ENCODE measurements around the gene OSBPL9. TPM values are rescaled to one million over a fixed set of nuclear protein-coding genes. Genes with fewer than 3 reads are reported as not detected.
"Not testable (repeated sequence)": the region's sequence is repeated elsewhere in the genome, so short reads cannot be mapped to it uniquely, and the experiment has no call there.

The OSBPL9 gene
- total RNA-seq, 1 experiment from 2014 or later: 67.6 TPM

DNA sequence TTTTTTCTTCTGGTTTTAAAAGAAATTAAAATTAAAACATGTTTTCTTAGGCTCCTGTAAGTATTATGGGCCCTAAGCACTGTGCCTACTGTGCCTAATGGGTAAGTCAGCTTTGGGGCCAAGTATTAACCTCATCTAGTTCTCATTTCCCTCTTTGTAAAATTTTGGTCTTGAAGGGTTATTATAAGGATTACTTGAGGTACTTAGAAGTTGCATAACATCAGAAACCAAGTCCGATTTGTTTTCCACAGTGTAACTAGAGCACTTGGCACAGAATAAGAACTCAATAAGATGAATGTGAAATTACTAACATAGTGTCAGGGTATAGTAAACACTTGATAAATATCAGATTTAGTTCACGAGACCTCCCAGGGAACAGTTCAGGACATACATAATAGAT, 16.4 kb upstream of the OSBPL9 start:
- TF ChIP-seq CTCF (IDR thresholded peaks at IDR 0.05; ENCODE audit: unreplicated experiment): no peak
- Mint-ChIP-seq H3K4me3 (ENCODE audit: low read depth, unreplicated experiment) (no peak overlapping the region), H3K36me3 (ENCODE audit: insufficient read depth, unreplicated experiment) (no peaks in the 10 kb centered on the region), H3K27me3 (ENCODE audit: unreplicated experiment) (no peaks in the 10 kb centered on the region), H3K9me3 (ENCODE audit: low read depth, unreplicated experiment) (no peaks in the 10 kb centered on the region), H3K27ac (ENCODE audit: unreplicated experiment) (no peak overlapping the region), H3K4me1 (ENCODE audit: low read depth, unreplicated experiment) (peaks cover 6% of the 10 kb centered on the region)
- CTCF ChIA-PET: interaction anchor here (0.9 kb wide), 1 partner anchor 90 kb away, joined by 3 read pairs; no protein-coding TSS in a partner anchor
- no peak for DNase-seq
- intact Hi-C loops (cut with micrococcal nuclease; ENCODE audit: unreplicated experiment): no loop called here
- BruUV-seq (replicated peaks): no TSS peak

GRCh38 chr1:51600965-51601364, 15.9 kb upstream of the OSBPL9 start:
- Mint-ChIP-seq H3K27me3 (ENCODE audit: unreplicated experiment) (no peaks in the 10 kb centered on the region), H3K27ac (ENCODE audit: unreplicated experiment) (no peak overlapping the region), H3K36me3 (ENCODE audit: insufficient read depth, unreplicated experiment) (peaks cover 2% of the 10 kb centered on the region), H3K4me3 (ENCODE audit: low read depth, unreplicated experiment) (no peak overlapping the region), H3K9me3 (ENCODE audit: low read depth, unreplicated experiment) (no peaks in the 10 kb centered on the region), H3K4me1 (ENCODE audit: low read depth, unreplicated experiment) (peaks cover 11% of the 10 kb centered on the region)
- BruUV-seq (replicated peaks): no TSS peak
- intact Hi-C loops (cut with micrococcal nuclease; ENCODE audit: unreplicated experiment): no loop called here
- CTCF ChIA-PET: interaction anchor here (0.9 kb wide), 1 partner anchor 90 kb away, joined by 3 read pairs; no protein-coding TSS in a partner anchor
- no peak for DNase-seq
- no peak for TF ChIP-seq CTCF (IDR thresholded peaks at IDR 0.05; ENCODE audit: unreplicated experiment)

DNA sequence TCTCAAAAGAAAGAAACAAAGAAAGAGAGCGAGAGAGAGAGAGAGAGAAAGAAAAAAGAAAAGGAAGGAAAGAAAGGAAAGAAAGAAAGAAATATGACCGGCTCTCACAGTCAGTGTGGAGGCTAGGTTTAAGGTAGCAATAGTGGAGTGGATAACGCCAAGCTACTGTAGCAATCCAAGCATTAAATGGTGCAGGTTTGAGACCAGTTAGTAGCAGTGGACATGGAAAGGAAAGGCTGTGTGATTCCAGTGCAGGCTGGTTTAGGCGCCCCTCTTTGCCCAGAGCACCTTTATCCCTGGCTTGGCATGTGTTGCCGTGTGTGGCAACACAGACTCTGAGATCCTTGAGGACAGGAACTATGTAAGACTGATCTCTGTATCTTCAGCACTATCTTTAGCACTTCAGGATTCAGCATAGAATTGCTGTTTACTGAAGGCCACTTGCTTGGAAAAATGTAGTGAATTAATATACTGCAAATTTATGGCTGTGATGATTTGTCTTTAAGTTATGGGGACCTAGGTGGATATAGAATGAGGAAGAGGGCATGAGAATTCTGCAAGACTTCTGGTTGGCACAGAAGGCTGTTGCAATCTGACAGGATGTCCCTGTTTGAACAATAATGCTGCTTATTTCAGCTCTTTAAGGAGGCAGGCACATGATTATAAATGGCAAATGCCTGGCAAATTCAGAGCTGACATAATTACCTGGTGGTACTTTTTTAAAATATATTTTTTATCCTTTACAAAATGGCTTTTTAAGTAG, 10.8 kb upstream of the OSBPL9 start:
- CTCF ChIA-PET: no interaction called here
- Mint-ChIP-seq H3K4me3 (ENCODE audit: low read depth, unreplicated experiment) (no peak overlapping the region), H3K27ac (ENCODE audit: unreplicated experiment) (no peak overlapping the region), H3K27me3 (ENCODE audit: unreplicated experiment) (no peaks in the 10 kb centered on the region), H3K36me3 (ENCODE audit: insufficient read depth, unreplicated experiment) (peaks cover 3% of the 10 kb centered on the region), H3K4me1 (ENCODE audit: low read depth, unreplicated experiment) (peaks cover 37% of the 10 kb centered on the region), H3K9me3 (ENCODE audit: low read depth, unreplicated experiment) (no peaks in the 10 kb centered on the region)
- intact Hi-C loops (cut with micrococcal nuclease; ENCODE audit: unreplicated experiment): no loop called here
- no peak for TF ChIP-seq CTCF (IDR thresholded peaks at IDR 0.05; ENCODE audit: unreplicated experiment)
- no peak for DNase-seq
- no TSS peak for BruUV-seq (replicated peaks)

DNA sequence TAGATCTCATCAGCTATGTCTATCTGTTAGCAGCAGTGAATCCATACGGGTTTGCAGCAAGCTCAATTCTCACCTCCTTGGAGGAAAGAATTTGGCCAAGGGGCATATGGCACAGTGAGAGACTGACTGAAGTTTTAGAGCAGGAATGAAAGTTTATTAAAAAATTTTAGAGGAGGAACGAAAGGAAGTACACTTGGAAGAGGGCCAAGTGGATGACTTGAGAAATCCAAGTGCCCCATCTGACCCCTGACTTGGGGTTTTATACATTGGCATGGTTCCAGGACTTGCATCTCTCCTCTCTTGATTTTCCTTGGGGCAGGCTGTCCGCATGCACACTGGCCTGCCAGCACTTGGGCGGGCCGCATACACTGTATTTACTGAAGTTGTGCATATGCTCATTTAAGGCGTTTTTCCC, 9.2 kb upstream of the OSBPL9 start:
- H3K4me3 Mint-ChIP-seq (ENCODE audit: low read depth, unreplicated experiment): no peak overlapping the region
- H3K36me3 Mint-ChIP-seq (ENCODE audit: insufficient read depth, unreplicated experiment): peaks cover 3% of the 10 kb centered on the region
- BruUV-seq (replicated peaks): no TSS peak
- H3K9me3 Mint-ChIP-seq (ENCODE audit: low read depth, unreplicated experiment): no peaks in the 10 kb centered on the region
- TF ChIP-seq CTCF (IDR thresholded peaks at IDR 0.05; ENCODE audit: unreplicated experiment): no peak
- CTCF ChIA-PET: no interaction called here
- no peaks in the 10 kb centered on the region for H3K27me3 Mint-ChIP-seq (ENCODE audit: unreplicated experiment)
- H3K4me1 Mint-ChIP-seq (ENCODE audit: low read depth, unreplicated experiment): peaks cover 48% of the 10 kb centered on the region
- intact Hi-C loops (cut with micrococcal nuclease; ENCODE audit: unreplicated experiment): no loop called here
- H3K27ac Mint-ChIP-seq (ENCODE audit: unreplicated experiment): no peak overlapping the region
- no peak for DNase-seq

- H3K4me3 Mint-ChIP-seq (ENCODE audit: low read depth, unreplicated experiment); intact Hi-C loops (cut with micrococcal nuclease; ENCODE audit: unreplicated experiment); H3K27ac Mint-ChIP-seq (ENCODE audit: unreplicated experiment); DNase-seq; H3K9me3 Mint-ChIP-seq (ENCODE audit: low read depth, unreplicated experiment); H3K27me3 Mint-ChIP-seq (ENCODE audit: unreplicated experiment); BruUV-seq (replicated peaks); H3K36me3 Mint-ChIP-seq (ENCODE audit: insufficient read depth, unreplicated experiment); CTCF ChIA-PET: not testable (repeated sequence)
- H3K4me1 Mint-ChIP-seq (ENCODE audit: low read depth, unreplicated experiment): peaks cover 46% of the 10 kb centered on the region
Observed at GRCh38 chr1:51610104-51610503, 6.8 kb upstream of the OSBPL9 start.

Measured in Calu3 (cell line).